HG03108 (cell line): ENCODE results near the gene DGAT2.
"Not testable (repeated sequence)": the region's sequence is repeated elsewhere in the genome, so short reads cannot be mapped to it uniquely, and the experiment has no call there.

Experiments used
- ATAC-seq: cut with Tn5 transposase; IDR thresholded peaks from one replicate; pipeline ENCODE4 v1.9.1; 2021; ENCODE audit warnings: moderate library complexity; ENCODE audit not compliant: unreplicated experiment

The DGAT2 gene

DNA sequence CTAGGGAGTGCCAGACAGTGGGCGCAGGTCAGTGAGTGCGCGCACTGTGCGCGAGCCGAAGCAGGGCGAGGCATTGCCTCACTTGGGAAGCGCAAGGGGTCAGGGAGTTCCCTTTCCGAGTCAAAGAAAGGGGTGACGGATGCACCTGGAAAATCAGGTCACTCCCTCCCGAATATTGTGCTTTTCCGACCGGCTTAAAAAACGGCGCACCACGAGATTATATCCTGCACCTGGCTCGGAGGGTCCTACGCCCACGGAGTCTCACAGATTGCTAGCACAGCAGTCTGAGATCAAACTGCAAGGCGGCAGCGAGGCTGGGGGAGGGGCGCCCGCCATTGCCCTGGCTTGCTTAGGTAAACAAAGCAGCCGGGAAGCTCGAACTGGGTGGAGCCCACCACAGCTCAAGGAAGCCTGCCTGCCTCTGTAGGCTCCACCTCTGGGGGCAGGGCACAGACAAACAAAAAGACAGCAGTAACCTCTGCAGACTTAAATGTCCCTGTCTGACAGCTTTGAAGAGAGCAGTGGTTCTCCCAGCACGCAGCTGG, 19.8 kb upstream of the DGAT2 start:
- not testable (repeated sequence) for ATAC-seq

DNA sequence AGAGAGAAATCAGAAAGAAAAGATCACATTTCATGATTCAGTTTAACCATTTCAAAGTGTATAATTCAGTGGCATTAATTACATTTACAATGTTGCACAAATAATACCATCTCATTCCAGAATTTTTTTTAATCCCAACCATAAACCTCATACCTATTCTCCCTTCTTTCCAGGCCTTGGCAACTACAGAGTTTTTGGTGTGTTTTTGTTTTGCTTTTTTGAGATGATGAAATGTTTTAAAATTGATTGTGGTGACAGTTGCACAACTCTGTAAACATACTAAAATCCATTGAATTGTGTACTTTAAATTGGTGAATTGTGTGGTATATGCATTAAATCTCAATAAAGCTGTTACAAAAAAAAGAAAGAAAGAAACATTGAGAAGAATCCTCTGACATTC, 13.6 kb upstream of the DGAT2 start:
- ATAC-seq = not testable (repeated sequence)

DNA sequence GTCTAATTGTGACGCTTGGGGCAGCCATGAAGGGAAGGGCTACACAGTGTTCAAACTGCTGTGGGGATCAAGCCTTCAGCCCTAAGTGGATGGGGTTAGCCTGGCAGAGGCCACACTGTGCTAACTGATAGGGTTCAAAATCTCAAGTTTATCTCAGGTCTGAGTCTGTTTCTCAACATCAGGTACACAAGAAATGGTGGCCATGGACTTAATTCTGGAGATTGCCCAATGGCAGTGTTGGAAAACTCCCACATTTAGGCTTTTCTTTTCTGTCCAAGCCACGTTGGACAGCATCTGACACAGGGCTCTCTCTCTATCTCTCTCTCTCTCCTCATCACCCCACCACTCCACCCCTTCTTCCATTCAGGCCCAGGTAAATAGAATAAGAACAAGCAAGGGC, 10.9 kb upstream of the DGAT2 start:
- no peak for ATAC-seq

DNA sequence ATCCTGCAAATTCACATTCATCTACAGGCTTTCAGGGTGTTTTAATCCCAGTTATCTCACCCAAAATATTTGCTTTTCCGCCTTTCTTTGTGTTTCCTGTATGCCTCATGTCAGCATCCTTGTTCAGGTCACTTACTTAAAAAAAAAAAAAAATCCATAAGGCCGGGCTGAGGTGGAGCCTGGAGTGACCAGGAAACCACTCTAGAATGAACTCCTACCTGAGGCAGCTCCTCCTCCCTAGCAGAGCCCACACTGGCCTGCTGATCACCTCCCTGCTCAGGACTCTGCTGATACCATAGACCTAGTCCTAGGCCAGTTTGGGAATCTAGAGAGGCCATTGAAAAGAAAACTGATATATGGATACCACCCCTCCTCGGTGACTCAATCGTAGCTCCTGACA, 8.7 kb upstream of the DGAT2 start:
- no peak for ATAC-seq

DNA sequence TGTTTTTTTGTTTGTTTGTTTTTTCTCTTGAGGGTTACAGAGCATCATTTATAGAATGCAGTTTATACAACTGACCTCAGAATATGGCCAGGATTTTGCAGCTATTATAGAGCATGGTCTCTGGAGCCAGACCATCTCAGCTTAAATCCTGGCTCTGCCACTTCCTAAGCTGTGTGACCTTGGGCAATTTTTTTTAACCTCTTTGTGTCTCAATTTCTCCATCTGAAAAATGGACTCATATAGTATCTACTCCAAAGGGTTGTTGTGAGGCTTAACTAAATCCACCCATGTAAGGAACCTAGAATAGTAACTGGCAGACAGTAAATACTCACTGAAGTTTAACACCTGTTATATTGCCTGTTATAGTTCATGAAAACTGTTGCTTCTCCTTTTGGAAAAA, 8.3 kb upstream of the DGAT2 start:
- no peak for ATAC-seq

DNA sequence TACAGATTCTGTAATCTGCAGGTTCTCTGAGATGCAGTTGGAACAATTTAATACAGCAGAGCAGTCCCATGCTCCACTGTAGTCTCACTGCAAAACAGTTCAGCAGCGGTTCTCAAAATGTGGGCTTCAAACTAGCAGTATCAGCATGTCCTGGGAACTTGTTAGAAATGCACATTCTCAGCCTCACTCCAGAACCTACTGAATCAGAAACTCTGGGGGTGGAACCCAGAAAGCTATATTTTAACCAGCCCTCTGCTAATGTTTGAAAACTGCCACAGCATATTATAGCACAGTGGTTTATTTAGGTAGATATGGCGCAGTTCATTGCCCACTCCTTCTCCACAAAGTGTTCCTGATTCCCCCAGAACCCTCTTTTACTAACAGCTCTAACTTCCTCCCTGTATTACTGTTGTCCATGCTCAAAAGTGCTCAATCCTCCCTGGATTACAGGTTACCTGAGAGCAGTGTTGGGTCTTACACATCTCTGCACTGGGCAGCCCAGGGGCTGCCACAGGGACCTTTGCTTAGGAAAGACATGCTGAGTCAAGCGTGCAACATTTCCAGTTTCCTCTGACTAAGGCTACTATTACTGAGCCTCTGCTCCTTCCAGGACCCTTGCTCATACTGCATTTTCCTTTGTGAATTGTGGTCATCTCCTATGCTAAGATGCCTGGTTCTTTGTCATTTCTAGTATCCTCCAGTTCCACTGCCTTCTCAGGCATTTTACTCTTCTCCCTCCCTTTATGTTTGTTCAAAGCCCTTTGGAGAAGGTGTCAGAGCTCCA, 7.7 kb upstream of the DGAT2 start:
- no peak for ATAC-seq

DNA sequence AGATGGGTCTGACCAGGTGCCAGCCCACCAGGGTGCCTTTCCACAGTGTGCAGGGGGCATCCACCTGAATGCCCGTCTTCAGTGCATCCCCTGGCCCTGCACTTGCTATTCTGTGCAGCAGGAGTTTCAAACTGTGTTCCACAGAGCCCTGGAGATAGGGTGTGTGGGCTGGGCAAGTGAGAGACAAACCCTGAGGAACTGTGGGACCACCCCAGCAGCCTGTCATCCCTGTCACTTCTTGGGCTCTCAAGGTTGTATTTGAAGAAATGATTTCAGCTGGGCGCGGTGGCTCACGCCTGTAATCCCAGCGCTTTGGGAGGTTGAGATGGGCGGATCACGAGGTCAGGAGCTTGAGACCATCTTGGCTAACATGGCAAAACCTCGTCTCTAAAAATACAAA, 6.4 kb upstream of the DGAT2 start:
- no peak for ATAC-seq

DNA sequence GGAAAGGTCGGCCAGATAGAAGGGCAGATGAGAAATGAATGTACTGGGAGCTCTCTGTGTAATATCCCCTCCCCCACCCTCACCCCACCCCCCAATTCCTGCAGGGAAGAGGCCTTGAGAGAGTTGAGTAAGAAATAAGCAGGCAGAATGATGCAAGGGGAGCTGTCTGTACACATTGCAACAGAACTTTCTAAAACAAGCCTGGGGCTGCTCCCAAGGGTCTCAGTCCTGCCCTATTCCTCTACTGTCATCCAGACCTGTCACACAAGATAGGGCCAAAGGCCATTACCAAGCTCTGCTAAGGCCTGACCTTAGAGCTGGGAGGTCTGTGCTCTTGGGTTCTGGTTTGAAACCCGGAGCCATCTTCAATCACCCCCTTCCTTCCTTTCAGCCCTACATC, 5.7 kb upstream of the DGAT2 start:
- no peak for ATAC-seq

DNA sequence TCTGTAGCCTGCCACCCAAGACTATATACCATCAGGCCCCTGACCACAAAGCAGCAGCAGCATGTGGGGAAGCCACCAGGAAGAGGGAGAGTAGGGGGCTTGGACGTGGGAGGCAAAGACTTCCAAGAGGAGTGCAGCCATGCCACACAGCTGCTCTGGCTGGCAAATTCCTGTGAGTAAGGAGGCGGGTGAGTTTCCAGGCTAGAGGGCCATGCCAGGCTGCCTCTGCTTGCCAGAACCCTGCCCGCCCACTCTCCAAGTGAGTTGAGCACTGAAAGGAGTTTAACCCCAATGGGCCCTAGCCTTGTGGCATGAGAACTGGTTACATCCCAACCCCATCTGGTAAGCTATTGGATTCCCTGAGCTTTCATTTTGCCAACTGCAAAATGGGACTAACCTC, 4.7 kb upstream of the DGAT2 start:
- ATAC-seq = no peak

DNA sequence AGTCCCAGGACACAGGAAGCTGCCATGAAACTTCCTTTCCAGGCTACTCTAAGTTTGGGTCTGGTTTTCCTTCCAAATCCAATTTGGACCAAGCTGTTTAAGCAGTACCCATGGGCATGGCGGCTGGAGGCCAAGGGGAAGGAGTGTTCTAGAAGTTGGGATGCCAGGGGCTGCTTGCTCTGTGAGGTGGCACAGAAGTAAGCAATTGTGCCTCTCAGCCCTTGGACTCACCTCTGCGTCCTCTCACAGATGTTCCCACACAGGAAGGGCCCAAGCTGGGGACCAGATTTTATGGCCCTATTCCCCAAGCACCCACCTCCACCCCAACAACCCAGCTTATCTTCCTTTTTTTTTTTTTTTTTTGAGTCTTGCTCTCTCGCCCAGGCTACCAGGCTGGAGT, 3.5 kb upstream of the DGAT2 start:
- ATAC-seq = no peak

DNA sequence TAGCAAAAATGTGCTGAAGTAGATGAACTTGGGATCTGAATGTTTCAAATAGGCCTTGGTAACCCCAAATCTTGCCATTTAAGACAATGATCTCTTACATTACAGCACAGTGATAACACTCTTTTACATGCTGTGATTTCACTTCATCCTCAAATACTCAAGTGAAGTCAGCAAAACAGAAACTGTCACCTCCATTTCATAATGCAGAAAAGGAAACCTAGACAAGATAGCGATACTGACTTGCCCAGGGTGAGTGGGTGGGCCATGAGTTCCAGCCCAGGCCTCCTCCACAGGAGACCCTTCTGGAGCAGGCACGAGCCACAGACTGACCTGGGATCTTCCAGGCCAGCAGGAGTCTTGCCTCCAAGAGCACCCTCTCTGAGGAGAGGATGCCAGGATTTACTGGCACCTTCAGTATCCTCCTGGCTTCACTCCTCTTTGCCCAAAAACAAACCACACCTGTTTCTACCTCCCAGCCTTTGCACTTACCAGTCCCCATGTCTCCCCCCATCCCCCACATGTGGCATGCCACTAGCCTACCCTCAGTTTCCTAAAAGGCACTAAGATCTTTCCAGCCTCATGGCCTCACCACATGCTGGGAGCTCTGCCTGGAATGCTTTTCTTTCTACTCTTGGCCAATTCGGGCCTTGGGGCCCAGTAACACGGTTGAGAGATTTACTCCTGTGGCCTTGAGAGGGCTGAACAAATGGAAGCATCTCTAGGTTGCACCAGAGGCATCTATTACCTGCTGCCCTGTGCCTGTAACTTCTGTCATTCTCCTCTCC, 1.9 kb upstream of the DGAT2 start:
- ATAC-seq = no peak

DNA sequence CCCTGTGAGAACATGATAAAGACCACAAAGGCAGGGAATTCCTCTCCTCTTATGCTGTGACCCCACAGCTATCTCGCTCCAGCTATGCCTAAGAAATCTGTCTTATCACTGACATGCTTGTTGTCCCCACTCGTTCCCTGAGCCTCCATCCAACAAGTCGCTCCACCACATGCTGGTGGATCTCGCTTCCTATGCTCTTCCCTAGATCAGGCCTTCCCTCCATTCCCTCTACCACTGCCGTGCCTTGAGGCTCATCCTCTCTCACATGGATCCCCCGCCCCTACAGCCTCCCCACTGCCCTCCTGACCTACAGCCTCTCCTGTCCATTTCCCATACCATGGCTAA, 1.4 kb upstream of the DGAT2 start:
- no peak for ATAC-seq

DNA sequence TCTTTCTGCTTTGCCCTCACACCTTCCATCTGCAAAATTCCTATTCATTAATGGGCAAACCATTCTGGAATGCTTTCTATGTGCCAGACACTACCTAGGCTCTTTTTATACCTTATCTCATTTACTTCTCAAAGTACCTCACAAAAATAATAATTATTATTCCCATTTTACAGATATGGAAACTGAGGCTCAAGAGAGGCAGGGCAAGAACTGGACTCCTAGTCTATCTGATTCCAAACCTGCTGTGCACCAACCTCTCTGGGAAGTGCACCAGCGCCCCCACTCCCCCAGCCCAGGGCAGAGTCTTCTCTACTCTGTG, 826 bp upstream of the DGAT2 start:
- no peak for ATAC-seq

DNA sequence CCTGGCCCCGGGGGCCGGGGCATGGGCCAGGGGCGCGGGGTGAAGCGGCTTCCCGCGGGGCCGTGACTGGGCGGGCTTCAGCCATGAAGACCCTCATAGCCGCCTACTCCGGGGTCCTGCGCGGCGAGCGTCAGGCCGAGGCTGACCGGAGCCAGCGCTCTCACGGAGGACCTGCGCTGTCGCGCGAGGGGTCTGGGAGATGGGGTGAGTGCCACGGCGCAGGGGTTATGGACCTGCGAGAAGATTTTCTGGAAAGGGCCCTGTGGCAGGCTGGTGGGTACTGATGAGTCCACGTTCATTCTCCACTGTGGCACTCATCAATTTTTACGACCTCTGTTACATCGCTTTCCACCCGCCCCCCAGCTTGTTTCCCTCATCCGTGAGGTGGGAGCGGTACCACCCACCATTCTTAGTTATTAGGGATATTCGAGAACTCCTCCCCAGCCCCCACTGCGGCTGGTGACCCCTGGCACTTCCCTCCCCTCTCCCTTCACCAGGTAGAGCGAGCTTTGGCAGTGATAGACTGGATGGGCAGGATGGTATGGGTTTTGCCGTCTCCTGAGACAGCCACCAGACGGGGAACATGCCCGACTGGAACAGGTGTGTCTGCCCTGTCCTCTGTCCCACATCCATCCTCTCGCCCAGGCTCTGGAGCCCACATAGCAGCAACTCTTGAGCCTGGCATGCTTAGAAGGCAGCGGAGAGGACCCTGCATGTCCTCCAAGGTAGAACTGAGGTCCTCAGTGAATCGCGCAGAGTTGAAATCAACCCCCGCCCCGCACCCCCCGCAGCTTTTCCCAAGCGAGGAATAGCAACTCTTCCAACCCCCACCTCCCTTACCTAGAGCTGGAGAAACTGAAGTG, 562 bp downstream of the DGAT2 start:
- ATAC-seq = no peak

DNA sequence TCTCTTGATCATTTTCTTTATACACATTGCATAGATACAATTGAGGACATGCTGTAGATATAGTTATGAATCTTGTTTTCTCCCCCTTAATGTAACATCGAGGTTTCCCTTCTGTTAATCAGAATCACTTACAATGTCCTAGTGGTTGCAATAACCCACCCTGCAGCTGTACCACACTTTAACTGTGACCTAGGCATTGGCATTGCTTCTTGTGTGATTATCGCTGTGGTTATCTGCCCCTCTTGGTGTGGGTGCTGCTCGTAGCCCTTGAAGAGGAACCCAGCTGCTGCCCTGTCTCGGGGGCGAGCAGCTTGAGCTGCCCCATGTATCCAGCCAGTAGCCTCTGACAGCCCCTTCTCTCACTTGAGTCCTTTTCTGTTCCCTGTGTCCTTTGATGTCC, 1.5 kb downstream of the DGAT2 start:
- ATAC-seq = no peak

DNA sequence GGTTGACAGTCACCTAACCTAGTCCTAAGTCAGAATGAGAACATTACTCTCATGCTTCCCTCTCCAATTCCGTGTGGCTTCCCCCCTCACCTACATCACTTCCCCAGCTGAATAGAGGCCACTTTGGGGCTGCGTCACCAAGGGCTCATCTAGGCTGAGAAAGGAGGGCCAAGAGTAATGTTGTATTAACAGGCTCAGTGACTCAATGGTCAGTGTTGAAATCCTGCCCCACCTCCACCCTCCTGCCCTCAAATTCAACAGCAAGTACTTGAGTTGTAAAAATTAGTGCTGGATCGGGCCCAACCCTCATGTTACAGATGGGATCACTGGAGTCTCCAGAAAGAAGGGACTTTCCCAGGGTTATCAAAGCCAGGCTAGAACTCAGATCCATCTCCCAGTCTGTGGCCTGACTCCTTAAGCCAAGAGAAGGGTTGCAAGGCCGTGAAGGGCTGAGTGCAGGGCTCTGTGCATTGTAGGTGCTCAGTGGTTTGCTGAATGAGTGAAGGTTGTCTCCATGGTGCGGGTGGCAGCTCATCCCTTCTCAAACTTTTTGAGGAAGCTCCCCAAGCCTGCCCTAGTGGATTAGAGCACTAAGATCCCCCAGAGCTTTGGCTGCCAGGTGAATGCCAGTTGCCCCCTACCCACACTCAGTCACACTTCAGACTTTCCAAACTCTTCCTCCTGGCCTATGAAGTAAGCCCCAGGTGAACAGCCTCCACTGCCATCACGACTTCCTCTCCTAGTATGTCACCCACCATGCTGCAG, 3.2 kb downstream of the DGAT2 start:
- ATAC-seq = no peak

DNA sequence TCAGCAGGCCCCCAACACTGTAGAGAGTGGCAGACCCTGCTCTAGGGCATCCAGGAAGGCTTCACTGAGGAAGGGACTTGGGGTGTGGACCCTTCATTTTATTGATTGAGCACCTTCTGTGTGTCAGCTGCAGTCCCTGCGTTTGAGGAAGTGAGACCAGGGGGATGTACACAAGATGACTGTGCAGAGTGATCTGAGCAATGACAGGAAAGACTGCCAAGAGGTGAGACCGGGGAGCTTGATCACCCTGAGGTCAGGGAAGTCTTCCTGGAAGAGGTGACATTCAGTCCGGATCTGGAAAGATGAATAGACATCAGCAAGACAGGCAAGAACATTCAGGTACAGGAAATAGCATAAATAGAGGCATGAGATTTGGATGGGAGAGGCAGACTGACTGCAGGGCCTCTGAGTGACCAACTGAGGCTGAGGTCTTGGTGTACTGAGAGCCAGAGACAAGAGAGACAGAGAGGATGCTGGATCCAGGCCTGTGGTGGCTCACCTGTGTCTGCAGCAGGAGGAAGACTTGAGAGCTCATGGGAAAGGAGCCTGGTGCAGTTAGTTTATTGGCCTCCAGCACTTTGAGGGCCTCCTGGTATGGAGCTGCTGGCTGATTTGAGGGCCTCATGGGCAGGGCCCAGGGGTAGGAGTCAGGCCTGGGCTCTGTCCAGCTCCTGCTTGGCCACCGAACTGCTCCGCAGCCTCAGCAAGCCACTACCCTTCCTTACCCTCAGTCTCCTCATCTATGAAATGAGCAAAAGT, 5.2 kb downstream of the DGAT2 start:
- ATAC-seq = peak; percentile 81

DNA sequence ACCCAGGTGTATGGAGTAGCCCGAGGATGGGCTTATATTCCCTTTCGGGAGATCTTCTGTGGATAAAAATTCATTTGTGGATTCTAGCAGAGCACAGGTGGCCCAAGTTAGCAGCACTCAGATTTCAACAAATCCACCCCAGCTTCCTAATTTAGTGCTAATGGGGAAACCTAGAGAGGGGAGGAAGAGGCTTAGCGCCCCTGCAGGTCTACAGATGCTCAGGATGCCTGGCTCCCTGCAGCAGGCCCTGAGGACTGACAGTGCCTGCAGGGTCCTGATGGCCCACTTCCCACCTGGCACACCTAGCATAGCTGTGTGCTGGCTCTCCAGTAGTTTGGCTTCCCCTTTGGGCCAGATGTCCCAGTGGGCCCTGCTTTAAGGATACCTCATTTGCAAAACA, 6.5 kb downstream of the DGAT2 start:
- ATAC-seq = no peak

DNA sequence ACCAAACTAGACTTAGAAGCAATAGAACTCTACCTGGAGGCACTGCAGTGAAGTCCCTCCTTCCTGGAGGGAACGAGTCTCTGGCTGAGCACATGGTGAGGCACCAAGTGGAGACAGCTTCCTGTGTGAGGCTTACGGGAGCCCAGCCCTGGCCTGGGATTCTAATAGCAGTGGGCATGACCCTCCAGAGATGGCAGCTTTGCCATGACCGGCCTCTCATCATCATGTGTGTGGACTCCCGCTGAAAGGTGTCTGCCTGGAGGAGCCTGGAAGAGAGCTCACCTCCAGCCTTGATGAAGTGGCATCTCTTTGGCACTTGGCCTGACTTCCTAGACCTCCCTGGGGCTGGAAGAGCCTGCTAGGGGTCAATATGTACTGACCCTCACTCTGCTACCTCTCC, 8.0 kb downstream of the DGAT2 start:
- no peak for ATAC-seq

DNA sequence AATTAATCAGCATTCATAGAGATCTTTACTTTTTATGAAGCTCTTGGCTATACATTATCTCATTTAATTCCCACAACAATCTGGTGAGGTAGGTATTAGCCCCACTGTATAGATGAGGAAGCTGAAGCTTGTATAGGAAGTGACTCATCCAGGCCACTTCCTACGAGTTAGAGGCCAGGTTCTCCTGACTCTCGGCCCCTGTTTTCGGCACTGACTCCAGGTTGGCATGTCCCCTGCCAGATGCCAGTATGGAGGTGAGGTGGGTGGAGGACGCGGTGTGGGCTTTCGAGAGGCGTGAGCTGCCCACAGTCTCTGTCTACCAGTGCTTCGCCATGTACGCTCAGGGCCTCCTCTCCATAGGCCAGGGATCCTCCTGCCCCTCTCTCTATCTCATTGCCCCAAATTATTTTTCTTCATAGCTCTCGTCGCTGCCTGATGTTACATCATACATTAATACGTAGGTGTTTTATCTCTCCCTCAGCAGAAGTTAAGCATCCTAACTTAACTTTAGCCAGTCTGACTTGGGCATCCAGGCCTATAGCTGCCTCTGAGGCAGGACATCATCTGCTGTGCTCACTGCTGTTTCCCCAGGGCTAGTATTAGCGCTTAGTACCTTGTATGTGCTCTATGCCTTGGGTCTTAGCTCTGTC, 9.0 kb downstream of the DGAT2 start:
- no peak for ATAC-seq
